Panc1 (cell line): ENCODE data around the gene INTS11. TPM values are rescaled to one million over a fixed set of nuclear protein-coding genes. Genes with fewer than 3 reads are reported as not detected.

Experiments
- ATAC-seq: fragments of 200-7000 bp; cut with Tn5 transposase; 2 replicates; pipeline ENCODE4 v1.9.1; 2020; ENCODE audit warnings: mild to moderate bottlenecking, moderate library complexity
- BruUV-seq: library from RNA; stranded (reverse); fragments of 400-500 nt; replicated peaks from 2 replicates; lab custom pipeline; 2021; lab: Mats Ljungman, UMichigan
- CTCF ChIA-PET: fragments of 300-600 bp; sonication (Branson Sonifier 250); formaldehyde crosslinking; loops from one replicate; lab custom pipeline; 2022; ENCODE audit warnings: antibody characterized with exemption; lab: Charles Lee
- POLR2A ChIA-PET: fragments of 300-600 bp; sonication (Branson Sonifier 250); formaldehyde crosslinking; loops from one replicate; lab custom pipeline; 2022; ENCODE audit warnings: antibody characterized with exemption; lab: Charles Lee
- DNase-seq: peaks from one replicate; pipeline ENCODE4 v3.0.0-alpha.2; 2010; ENCODE audit warnings: low read depth, low spot score
- H3K27ac ChIP-seq: 2 replicates; pipeline ENCODE4 v1.5.1; 2011; ENCODE audit warnings: mild to moderate bottlenecking, low read length, inconsistent platforms
- H3K27me3 ChIP-seq: fragments of 200-500 bp; sonication (Bioruptor generic); 2 replicates; pipeline ENCODE4 v1.6.0; 2014; ENCODE audit warnings: low read length, inconsistent platforms; ENCODE audit not compliant: control insufficient read depth, insufficient read depth
- H3K36me3 ChIP-seq: fragments of 200-500 bp; sonication (Bioruptor generic); 2 replicates; pipeline ENCODE4 v1.5.1; 2014; ENCODE audit warnings: inconsistent platforms, mild to moderate bottlenecking, low read length, moderate library complexity; ENCODE audit not compliant: control insufficient read depth, insufficient read depth
- H3K4me1 ChIP-seq: 2 replicates; pipeline ENCODE4 v1.5.1; 2011; ENCODE audit warnings: inconsistent platforms, mild to moderate bottlenecking, low read length, moderate library complexity; ENCODE audit not compliant: control insufficient read depth, insufficient read depth
- H3K4me3 ChIP-seq, 2 experiments: 2 replicates each; pipeline ENCODE4 v1.5.1; 2011 to 2012; ENCODE audit warnings: low read depth in 2 of 2, low read length in 2 of 2, mild to moderate bottlenecking in 2 of 2, inconsistent platforms in 1 of 2, moderate library complexity in 1 of 2
- H3K9me3 ChIP-seq: fragments of 200-500 bp; sonication (Bioruptor generic); 2 replicates; pipeline ENCODE4 v1.5.1; 2014; ENCODE audit warnings: low read depth, mild to moderate bottlenecking, inconsistent platforms, low read length, moderate library complexity; ENCODE audit not compliant: control insufficient read depth, insufficient read depth
- CTCF ChIP-seq: fragments of 450-650 bp; IDR thresholded peaks from 2 replicates; pipeline ENCODE4 v1.5.1; 2017; ENCODE audit warnings: mild to moderate bottlenecking
- POLR2AphosphoS5 ChIP-seq: IDR thresholded peaks from 2 replicates; pipeline ENCODE4 v1.6.1; 2012; ENCODE audit warnings: mild to moderate bottlenecking, low read depth, low read length, moderate library complexity
- REST ChIP-seq, 2 experiments: IDR thresholded peaks; 2 replicates each; pipeline ENCODE4 v1.6.1; 2011 to 2012; ENCODE audit warnings: low read depth in 2 of 2, control low read depth in 1 of 2, low read length in 1 of 2, mild to moderate bottlenecking in 1 of 2, moderate library complexity in 1 of 2; ENCODE audit not compliant: insufficient read depth in 1 of 2
- SIN3A ChIP-seq: IDR thresholded peaks from 2 replicates; pipeline ENCODE4 v1.6.1; 2012; ENCODE audit warnings: low read depth, mild to moderate bottlenecking, low read length, moderate library complexity, borderline replicate concordance; ENCODE audit not compliant: insufficient read depth
- TCF7L2 ChIP-seq: IDR thresholded peaks from 2 replicates; pipeline ENCODE4 v1.6.1; 2011; ENCODE audit warnings: mild to moderate bottlenecking, low read depth, low read length, inconsistent platforms
- in situ Hi-C: cut with HindIII; loops from 2 replicates; pipeline ENCODE4 v1.10.0; 2016; ENCODE audit warnings: low sequenced_read_pairs, low pct_unique_long_range_greater_than_20kb
- intact Hi-C: fragments of 100-400 bp; cut with micrococcal nuclease; formaldehyde crosslinking; loops from one replicate; pipeline ENCODE4 v1.10.0; 2022; ENCODE audit not compliant: unreplicated experiment
- total RNA-seq: library from RNA; stranded (reverse); gene quantifications from one replicate; pipeline ENCODE4 v1.2.1, GENCODE V29; 2021; ENCODE audit not compliant: unreplicated experiment

INTS11 gene
- total RNA-seq, 1 experiment from 2014 or later: 114 TPM

GRCh38 chr1:1286313-1287261 lies 37.9 kb downstream of the INTS11 start:
- POLR2A ChIA-PET: no interaction called here
- no peaks in the 10 kb centered on the region for H3K9me3 ChIP-seq
- in situ Hi-C loops (no loop called here), intact Hi-C loops (no loop called here)
- DNase-seq: no peak
- no peaks in the 10 kb centered on the region for H3K27me3 ChIP-seq
- ATAC-seq: no peak
- no peak overlapping the region for H3K4me3 ChIP-seq
- peaks cover 25% of the 10 kb centered on the region for H3K4me1 ChIP-seq
- no TSS peak for BruUV-seq
- no peak overlapping the region for H3K27ac ChIP-seq
- CTCF ChIA-PET: no interaction called here
- H3K36me3 ChIP-seq: no peaks in the 10 kb centered on the region
- TF ChIP-seq CTCF (no peak), SIN3A (no peak), TCF7L2 (no peak), REST (IDR thresholded peaks at IDR 0.05; ENCODE audit: insufficient read depth in 1 of 2, low read depth in 2 of 2, low read length in 1 of 2) (no peak), POLR2AphosphoS5 (no peak)

GRCh38 chr1:1285611-1286311 lies 38.7 kb downstream of the INTS11 start:
- ATAC-seq (peak; percentile 14; the same call in 1 of the 2 replicates), DNase-seq (no peak)
- H3K9me3 ChIP-seq: no peaks in the 10 kb centered on the region
- TF ChIP-seq POLR2AphosphoS5 (no peak), SIN3A (no peak), REST (IDR thresholded peaks at IDR 0.05; ENCODE audit: insufficient read depth in 1 of 2, low read depth in 2 of 2, low read length in 1 of 2) (no peak), TCF7L2 (no peak), CTCF (no peak)
- ChIA-PET POLR2A (no interaction called here), CTCF (no interaction called here)
- H3K4me1 ChIP-seq: peaks cover 22% of the 10 kb centered on the region
- intact Hi-C loops: no loop called here
- H3K27ac ChIP-seq: no peak overlapping the region
- in situ Hi-C loops: no loop called here
- no peak overlapping the region for H3K4me3 ChIP-seq
- no peaks in the 10 kb centered on the region for H3K27me3 ChIP-seq
- no peaks in the 10 kb centered on the region for H3K36me3 ChIP-seq
- no TSS peak for BruUV-seq
